Stimulated activated CD4-positive, alpha-beta T cell treated with anti-CD3 and anti-CD28 coated beads, Interleukin-2, amount 100 ng/mL, for 24 hours (primary cell): ENCODE results near the gene COL4A6.
"Not testable (repeated sequence)": the region's sequence is repeated elsewhere in the genome, so short reads cannot be mapped to it uniquely, and the experiment has no call there.

Source experiments
- DNase-seq, 2 donors: peaks; one replicate each; pipeline ENCODE4 v3.0.0-alpha.2; 2020

COL4A6 gene

DNA sequence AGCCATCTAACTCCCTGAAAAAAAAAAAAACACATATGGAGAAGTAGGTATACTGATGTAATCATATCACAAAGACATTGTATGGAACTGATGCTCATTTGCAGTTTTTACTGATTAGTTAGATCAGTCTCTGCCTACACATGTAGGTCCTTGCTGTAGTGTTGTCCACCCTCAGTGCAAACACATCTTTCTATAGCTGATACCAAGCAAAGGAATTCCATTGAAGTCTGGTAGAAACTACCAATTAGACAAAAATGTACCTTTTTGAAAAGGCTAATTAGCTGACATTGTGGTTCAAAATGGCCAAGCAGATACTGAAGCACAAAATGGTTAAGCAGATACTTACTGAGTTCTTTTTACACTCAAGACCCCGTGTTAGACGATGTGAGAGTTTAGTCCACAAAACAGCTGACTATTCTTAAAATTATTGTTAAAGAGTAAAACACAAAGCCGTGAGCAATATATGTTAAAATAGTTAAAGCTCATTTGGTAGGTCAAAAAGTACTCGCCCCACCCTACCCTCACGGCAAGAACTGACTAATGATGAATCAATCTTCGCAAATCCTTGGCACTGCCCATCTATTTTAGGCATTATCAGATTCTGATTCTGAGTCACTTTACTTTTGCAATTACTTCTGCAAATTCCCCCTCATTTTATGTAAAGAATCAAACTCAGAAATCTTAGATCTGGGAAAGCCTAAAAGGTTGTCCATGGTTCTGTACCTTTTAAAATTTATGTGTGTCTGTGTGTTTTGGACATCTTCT lies 40.4 kb downstream of the COL4A6 start:
- no peak for DNase-seq

DNA sequence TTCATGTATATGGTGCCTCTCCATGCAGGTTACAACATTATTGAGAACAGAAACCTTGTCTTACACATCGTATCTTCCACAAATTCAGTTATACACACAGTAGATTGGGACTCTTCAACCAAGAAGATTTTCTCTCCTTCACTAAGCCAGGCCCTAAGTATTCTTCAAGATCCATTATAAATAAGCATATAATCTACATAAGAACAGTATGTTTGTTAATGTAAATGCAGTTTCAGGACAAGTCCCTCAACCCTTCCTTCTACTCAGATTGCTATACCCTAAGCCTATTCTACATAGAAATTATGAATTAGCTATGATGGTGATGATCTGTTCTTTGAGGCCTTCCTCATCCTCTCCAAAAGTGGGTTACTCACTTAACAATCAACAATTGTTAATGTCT lies 41.2 kb downstream of the COL4A6 start:
- no peak for DNase-seq

DNA sequence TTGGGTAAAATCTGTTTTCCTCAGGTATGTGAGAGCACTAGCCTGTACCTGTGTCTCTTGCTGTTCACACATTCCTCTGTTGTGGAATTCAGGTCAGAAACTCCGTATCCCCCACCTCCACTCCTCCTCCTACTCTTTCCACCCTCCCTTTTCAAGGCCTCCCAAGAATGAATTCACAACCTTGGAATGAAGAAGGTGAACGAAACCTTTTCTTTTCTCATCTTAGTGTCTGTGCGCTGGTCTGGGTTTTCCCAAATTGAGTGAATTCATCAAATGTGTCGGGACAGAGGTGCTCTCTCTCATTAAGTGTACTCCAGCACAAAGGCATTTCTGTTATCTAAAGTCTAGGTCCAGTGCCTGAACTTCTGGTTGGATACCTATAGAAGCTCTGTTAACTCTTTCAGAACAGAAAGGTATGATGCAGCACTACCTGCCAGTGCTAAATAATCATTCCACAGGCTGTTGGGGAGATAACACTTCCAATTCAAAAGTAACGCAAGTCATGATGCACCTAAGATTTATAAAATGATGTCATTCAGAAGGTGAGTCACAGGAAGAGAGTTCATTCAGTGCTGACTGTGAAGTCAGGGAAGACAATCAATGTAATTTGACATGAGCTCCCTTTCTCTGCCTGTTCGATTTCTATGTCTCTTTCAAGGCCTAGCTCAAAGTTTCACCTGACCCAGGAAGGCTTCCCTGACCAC lies 41.9 kb downstream of the COL4A6 start:
- DNase-seq: no peak

DNA sequence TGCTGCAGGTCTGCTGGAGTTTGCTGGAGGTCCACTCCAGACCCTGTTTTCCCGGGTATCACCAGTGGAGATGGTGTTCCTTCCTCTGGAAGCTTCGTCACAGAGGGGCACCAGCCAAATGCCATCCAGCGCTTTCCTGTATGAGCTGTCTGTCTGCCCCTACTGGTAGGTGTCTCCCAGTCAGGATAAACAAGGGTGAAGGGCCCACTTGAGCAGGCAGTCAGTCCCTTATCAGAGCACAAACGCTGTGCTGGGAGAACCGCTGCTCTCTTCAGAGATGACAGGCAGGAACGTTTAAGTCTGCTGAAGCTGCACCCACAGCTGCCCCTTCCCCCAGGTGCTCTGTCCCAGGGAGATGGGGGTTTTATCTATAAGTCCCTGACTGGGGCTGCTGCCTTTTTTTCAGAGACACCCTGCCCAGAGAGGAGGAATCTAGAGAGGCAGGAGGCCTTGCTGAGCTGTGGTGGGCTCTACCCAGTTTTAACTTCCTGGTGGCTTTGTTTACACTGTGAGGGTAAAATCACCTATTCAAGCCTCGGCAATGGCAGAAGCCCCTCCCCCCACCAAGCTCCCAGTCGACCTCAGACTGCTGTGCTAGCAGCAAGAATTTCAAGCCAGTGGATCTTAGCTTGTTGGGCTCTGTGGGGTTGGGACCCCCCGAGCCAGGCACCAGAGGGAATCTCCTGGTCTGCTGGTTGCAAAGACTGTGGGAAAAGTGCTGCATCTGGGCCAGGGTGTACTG lies 47.1 kb downstream of the COL4A6 start:
- not testable (repeated sequence) for DNase-seq

DNA sequence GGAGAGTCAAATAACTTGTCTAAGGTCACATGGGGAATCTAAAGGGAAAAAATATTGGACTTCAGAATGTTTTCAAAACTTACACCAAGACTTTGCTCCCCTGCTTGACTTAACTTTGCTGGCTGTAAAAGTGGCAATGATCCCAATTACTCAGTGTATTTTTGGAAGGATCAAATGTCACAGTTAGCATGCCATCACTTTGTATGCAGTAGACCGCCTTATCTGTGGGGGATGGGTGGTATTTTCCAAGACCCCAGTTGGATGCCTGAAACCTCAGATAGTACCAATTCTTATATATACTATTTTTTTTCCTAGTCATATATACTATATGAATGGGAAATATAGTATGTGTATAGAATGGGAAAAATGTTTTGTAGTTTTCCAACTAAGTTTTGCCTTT lies 53.4 kb downstream of the COL4A6 start:
- no peak for DNase-seq

DNA sequence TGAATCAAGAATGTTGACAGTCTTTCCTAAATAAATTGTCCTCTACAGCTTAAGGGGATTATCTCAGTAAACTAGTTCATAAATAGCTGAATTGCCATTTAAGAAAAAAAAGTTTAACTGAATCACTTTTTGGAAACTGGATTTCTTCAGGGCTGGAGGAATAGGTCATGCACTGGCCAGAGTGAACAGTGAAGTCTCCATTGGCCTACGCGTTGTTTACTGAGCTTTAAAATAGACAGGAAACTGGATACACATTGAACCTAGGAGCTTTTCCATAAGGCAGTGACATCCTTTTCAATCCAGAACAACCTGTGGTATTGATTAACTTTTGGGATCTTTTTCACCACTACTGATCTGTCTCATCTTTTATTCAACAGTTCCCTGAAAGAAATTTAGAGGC lies 58.0 kb downstream of the COL4A6 start:
- no peak for DNase-seq

DNA sequence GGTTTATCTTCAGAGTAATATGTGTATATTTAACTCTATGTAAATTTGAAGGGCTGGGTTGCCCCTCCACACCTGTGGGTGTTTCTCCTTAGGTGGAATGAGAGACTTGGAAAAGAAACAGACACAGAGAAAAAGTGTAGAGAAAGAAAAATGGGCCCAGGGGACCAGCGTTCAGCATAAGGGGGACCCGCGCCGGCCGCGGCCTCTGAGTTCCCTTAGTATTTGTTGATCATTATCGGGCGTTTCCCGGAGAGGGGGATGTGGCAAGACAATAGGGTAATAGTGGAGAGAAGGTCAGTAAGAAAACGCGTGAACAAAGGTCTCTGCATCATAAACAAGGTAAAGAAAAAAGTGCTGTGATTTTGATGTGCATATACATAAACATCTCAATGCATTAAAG lies 61.4 kb downstream of the COL4A6 start:
- DNase-seq: not testable (repeated sequence)

DNA sequence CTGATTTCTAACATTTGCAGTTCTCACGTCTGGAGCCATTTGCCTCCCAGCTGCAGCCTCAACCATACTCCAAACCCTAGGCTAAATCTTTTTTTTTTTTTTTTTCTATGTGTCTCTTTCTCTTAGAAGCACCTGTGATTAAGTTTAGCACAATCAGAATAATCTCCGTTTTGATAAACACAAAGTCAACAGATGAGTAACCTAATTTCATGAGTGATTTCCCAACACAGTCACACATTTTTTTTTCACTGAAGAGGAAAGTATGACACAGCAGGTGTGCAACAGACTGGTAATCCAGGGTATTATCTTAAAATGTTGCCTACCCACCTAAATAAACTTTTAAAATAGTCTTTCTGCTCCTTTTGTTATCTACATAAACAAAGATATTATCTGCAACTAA lies 62.6 kb downstream of the COL4A6 start:
- not testable (repeated sequence) for DNase-seq

DNA sequence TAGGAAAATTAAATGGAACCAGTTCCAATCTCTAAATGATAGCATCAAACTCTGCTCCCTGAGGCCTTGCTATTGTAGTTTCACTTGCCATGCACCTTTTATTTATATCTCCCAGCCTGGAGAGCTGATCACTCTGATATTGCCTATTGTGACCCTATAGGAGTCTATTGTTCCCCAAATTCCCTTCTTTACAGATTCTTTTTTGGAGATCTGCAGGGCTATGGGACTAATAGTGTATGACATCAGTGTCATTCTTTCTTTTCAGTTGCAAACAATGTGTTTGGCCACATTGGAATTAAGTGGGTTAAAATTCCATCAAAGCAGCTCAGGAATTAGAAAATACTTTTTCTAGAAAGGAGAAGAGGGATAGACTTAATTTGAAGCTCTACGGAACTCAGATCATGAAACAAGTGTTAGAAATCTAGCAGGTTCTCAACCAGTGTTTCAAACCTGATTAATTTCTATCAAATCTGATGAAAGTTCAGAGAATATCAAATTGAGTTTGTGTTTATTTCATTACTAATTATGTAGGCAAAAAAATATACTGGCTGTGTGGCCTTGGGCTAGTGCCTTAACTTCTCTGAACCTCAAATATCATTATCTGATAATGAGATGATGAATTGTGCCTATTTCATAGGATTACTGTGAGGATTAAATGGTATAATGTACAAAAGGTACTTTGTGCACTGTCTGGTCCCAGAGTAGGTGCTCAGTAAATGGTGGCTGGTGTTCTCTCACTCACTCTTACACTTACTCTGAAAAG lies 71.4 kb downstream of the COL4A6 start:
- DNase-seq: no peak

DNA sequence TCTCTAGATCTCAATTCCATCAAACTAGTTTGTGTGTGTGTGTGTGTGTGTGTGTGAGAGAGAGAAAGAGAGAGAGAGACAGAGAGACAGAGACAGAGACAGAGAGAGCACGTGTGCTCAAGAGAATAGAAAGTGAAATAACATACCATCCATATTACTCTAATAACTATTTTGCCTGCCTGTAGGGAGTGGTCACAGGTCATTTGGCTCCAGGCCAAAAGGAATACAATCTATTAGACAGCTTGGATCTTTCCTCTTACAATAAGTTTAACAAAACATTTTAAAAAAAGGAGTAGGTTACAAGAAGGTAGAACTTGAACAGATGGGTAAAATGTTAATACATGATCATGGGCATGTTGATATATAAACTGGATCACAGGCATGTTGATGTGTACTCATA lies 76.2 kb downstream of the COL4A6 start:
- no peak for DNase-seq

DNA sequence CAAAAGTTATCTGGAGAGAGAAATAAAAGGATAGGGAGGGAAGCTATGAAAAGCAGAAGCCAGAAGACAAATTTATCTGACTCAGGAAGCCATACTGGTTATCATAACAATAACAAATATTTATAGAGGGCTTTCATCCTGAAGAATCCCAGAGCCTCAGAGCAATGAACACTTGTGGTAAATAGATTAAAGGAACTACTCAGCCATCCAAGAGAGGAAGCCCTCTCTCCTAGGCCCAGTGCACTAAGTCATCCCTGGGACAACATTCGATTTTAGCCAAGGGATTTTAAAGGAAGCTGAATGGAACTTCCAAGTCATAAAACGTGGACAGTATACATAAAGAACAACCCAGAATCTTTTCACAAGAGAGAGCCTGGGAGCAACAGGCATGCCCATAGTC lies 76.9 kb downstream of the COL4A6 start:
- DNase-seq: no peak

DNA sequence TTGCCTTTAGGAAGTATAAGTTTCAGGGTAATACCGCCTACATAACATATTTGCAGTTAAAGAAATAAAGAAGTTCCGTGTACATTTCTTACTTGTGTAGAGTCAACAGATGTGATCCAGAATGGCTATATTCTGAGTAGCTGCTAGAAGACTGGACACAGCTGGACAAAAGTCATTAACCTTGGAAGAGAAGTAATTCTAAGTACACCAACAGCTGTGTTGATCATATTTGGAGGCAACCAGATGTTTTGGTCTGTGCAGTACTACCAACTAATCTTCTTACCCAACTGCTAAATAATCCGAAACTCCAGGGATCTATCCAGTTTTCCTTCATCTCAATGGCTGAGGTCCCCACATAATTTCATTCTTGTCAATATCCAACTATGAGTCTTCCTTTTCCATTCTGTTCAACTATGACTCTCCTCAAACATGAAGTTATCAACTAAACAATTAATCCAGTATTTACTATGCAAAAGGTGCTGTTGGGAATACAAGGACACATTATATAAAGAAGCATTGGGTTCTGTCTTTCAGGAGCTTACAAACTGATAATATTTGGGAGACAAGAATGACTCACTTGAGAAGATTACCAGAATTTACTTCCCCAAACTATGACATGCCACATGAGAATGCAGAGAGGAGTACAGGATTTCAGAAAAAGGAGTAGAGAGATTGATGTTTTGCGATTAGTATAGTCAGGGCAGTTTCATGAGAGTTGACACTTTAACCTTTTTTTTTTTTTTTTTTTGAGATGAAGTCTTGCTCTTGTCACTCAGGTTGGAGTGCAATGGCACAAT lies 78.2 kb downstream of the COL4A6 start:
- DNase-seq: no peak

DNA sequence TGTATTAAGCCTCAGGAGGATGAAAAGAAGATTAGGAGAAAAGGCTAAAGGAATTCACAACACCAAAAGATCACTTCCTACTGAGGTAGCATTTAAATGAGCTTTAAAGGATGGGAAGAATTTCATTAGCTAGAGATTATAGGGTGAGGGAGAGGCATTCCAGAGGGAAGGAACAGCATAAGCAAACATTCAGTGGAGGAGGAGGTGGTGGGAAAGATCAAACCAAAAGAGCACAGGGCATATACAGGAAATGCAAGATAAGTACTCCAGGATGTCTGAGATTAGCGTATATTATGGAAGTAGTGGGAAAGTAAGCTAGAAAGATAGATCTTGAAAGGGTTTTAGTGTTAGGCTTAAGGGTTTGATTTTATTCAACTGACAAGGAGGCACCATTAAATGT lies 84.8 kb downstream of the COL4A6 start:
- no peak for DNase-seq

DNA sequence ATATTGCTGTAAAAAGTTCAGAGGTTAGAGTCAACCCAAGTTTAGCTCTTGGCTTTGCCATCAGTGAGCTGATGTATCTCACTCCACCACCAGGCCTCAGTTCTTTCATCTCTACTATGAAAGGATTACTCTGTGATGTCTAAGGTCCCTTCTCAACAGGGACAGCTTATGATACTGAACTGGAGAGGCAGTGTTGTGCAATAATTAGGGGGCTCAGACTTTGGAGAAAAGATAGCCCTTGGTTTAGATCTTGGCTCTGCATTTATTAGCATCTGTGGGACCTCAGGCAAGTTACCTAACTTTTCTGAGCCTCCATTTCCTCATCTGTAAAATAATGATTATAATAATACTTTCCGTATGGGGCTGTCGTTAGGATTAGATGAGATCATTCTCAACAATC lies 89.0 kb downstream of the COL4A6 start:
- no peak for DNase-seq

DNA sequence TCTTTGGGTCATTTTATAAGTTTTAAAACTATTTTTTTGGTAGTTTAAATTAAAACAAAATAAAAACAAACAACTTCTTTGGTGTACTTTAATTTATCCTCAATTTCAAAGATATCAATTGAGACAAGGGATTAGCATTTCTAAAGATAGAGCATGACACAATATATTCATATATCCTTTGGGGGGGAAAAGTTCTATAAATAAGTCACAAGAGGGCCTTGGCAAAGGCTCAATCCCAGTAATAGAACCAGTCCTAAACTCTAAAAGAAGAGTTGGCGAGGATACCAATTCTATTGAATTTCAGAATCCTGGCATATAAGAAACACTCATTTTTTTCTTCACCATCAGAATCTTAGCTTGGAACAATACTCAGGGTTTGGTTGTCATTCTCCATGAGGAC lies 89.7 kb downstream of the COL4A6 start:
- no peak for DNase-seq

DNA sequence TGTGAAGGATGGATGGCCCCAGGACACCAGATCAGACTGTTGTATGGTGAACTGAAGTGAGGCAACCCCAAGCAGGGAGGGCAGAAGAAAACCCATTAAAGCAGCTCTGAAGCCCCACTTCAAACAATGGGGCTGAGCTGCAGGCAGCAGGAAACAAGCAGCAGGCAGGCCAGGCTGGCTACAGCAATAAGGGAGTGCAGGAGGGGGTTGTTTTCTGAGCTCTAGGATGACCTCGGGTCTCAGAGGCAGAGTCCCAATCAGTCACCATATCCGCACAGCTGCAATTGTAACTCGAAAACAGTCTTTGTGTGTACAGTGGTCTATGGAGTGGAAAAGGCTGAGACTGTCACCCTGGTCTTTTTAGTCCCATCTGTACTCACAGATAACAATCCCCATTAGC lies 90.4 kb downstream of the COL4A6 start:
- DNase-seq: no peak

DNA sequence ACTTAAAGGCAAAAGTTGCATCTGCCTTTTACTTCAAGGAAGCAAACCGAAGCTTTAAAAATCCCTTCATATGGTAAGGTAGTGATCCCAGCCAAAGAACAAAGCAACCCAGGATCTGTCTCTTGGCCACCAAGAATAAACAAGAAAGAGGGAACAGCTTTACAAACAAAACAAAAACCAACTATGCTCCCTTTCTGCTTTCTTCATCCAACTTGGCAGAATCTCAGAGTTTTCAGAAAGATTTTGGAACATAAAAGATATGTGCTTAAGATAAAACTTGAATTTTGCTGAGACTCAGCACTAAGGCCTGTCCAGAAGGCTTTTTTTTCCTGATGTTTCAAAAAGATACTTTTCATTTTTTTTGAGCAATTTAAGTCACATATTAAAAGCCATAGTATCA lies 94.0 kb downstream of the COL4A6 start:
- DNase-seq: no peak

DNA sequence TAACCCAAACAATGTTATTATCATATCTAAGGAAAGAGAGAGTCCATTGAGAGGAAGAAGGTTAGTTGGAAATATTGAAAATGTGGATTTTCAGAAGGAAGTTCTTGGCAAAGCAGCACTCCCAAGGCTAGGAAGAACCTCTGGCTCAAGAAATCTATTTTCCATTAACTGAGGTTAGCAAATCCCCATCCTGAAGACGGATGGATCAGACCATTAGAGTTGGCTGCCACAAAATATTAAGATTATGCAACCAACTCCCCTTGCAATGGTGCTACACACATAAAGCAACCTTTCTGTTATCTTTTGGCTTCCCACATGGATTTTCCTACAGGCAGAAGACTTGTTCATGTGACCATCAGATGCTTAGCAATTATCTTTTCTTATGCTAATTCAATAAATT lies 96.3 kb downstream of the COL4A6 start:
- DNase-seq: no peak

DNA sequence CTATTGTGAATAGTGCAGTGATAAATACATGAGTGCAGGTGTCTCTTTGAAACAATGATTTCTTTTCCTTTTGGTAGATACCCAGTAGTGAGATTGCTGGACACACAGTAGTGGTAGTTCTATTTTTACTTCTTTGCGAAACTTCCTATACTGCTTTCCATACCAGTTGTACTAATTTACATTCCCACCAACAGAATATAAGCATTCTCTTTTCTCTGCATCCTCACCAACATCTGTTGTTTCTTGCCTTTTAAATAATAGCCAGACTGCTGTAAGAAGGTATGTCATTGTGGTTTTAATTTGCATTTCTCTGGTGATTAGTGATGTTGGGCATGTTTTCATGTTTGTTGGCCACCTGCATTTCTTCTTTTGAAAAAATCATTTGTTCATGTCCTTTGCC lies 105.9 kb downstream of the COL4A6 start:
- no peak for DNase-seq

DNA sequence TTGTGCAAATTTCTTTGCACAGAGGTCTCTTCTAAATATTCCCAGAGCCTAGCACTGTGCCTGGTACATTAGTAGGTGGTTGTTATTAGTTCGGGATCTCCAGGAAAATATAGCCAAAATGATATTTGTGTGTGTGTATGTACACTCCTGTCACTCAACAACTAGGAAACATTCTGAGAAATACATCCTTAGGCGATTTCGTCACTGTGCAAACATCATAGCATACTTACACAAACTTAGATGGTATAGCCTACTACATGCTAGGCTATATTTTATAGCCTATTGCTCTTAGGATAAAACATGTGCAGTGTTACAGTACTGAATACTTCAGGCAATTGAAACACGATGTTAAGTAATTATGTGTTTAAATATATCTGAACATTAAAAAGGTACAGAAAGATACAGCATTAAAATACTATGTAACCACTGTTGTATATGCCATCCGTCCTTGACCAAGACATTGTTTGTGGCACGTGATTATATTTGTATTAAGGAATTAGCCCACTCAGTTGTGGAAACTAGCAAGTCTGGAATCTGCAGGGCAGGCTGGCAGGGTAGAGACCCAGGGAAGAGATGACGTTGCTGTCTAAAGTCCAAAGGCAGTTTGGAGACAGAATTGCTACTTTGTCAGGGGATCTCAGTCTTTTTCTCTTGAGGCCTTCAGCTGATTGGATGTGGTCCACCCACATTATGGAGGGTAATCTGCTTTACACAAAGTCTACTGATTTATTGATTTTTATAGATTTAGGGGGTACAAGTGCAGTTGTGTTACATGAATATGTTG lies 106.9 kb downstream of the COL4A6 start:
- DNase-seq: no peak

DNA sequence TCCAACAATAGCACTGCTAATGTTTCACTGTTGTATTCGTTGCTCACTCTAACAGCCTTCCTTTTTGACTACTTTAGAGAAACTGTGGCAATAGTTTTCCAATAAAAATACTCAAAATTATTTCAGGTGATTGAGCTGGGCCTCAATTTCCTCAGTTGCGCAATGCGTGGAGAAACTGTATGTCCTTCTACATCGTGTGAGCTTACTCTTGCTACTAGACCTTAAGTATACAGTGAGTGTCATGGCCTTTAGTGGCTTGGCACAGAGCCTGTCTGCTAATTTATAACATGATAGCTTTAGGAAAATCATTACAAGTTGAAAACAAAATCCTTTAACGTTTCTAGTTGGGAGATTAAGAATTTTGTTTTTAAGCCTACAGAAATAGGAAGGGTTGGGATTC lies 114.5 kb downstream of the COL4A6 start:
- no peak for DNase-seq

DNA sequence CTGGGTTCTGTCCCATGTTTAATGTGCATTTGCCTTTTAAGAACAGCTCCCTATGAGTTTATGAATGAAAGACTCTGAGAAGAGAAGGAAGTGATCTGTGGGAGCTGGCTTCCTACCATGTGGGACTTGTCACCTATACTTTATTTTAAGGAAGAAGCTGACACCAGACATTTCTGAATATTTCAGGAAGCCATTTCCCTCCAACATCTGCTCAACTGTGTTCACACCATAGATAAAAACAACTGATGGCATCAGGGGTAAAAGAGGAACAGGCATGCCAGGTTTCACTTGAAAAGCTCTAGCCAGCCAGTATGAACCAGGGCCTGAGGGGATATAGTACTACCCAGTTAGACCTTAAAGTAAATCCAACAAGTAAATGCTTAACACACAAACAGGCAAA lies 116.0 kb downstream of the COL4A6 start:
- DNase-seq: no peak
